HG03025 (cell line): ENCODE data around the gene ARHGAP42.
"Not testable (repeated sequence)": the region's sequence is repeated elsewhere in the genome, so short reads cannot be mapped to it uniquely, and the experiment has no call there.

ENCODE experiments used
- ATAC-seq: cut with Tn5 transposase; IDR thresholded peaks from one replicate; pipeline ENCODE4 v1.9.1; 2021; ENCODE audit warnings: mild to moderate bottlenecking, moderate library complexity; ENCODE audit not compliant: unreplicated experiment, low FRiP score

ARHGAP42 gene

DNA sequence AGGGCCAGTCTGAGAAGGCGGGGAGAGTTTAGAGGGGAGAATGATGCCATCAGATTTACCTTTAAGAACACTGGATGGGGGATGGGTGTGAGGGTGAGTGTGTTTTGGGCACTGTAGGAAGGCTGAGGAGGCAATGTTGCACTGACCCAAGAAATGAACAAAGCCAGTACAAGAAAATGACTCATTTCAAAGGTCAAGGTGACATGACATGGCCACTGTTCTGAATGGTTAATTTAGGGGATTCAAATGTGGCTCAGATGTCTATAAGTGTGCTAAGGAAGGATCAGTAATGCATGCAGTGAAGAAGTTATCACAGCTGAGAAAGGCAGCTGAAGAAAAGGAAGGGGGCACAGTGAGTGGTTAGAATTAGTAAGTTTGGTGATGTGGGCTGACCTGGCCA, 312.7 kb downstream of the ARHGAP42 start:
- no peak for ATAC-seq

DNA sequence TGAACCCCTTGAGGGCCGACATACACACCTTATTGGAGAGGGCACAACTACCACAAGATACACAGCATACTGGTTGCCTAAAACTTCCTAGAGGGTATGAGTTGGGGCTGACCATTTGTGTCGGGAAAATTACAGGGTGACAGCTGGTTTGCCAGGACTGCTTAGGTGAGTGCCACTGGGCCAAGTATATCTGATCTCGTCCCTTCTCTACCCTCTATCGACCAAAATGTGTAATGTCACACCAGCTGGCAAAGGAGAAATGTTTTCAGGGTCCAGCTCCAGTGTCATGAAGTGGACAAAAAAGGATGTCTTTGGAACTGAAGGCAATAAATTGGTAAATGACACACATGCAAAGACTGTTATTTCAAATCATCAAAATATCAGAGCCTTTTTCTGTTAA, 316.4 kb downstream of the ARHGAP42 start:
- ATAC-seq = no peak

- ATAC-seq = no peak
These were observed 322.0 kb downstream of the ARHGAP42 start for GRCh38 chr11:101008961-101009689.

DNA sequence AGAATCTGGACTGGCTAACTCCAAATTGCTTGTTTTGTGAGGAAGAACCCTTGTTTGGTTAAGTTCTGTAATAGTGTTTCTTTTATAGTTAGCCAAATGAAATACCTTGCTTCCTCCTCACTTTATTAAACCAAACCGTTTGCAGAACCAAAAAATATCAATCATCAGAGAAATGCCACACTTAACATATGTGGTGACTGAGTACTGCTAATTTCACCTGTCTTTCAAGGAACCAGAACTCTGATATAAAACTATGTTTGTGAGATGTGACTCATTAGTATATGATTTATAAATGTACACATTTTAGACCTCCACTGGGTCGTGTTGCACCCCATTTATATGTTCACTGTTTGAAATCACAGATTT, 322.6 kb downstream of the ARHGAP42 start:
- ATAC-seq = no peak

DNA sequence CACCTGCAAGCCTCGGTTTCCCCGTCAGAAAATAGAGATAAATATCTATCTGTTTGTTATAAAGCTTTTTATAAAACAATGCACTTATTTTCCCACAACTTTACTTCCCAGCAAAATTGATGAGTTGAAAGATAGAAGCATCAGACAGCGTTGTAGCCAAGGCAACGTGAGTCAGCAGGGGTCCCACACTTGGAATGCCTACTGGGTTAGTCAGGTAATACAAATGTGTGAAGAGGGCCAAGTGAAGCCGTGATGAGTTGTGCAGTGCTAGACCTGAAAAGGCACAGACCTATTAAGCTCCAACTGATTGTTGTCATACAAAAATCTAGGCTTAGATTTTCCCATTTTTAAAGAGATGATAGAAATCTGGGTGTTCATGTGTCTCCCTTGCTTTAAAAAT, 323.8 kb downstream of the ARHGAP42 start:
- ATAC-seq = no peak

DNA sequence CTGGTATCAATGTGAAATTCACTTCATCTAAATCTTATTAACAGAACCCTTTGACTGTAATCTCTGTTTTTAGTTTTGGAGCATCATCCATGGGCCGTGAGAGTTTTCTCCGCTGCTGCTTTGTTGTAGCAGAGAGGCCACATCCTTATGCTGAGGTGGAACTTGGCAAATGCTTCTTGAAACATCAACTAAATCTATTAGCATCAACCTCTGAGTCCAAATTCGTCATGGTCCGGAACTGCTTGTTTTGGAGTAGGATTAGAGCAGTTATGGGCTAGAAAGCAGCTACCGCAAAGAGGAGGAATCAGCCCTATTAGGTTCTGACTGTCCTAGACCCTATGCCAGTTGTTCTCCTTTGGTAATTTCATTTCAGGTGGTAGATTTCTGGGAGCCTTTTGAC, 324.8 kb downstream of the ARHGAP42 start:
- no peak for ATAC-seq

DNA sequence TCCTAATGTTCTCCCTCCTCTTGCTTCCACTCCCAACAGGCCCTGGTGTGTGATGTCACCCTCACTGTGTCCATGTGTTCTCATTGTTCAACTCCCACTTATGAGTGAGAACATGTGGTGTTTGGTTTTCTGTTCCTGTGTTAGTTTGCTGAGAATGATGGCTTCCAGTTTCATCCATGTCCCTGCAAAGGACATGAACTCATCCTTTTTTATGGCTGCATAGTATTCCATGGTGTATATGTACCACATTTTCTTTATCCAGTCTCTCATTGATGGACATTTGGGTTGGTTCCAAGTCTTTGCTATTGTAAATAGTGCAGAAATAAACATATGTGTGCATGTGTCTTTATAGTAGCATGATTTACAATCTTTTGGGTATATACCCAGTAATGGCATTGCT, 326.6 kb downstream of the ARHGAP42 start:
- ATAC-seq = not testable (repeated sequence)

- no peak for ATAC-seq
These were observed 327.7 kb downstream of the ARHGAP42 start for GRCh38 chr11:101014600-101015285.

- ATAC-seq = no peak
These were observed 332.8 kb downstream of the ARHGAP42 start for GRCh38 chr11:101019870-101020269.

DNA sequence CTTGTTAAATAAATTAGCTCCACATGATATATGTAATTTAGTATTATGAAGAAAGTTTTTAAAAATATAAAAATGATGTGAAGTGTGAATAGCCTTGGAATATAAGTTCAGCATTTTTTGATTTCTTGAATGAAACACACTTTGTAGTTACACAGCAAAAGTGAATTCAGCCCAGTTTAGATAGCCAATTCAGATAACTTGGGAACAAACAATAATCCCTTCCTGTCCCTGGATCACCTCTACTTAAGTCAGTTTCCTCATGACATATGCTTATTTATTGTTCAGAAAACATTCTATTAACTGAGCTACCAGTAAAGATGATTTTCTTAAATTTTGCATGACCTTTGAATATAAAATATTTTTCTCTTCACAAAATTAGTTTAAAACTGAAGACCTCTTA, 335.2 kb downstream of the ARHGAP42 start:
- ATAC-seq = no peak

DNA sequence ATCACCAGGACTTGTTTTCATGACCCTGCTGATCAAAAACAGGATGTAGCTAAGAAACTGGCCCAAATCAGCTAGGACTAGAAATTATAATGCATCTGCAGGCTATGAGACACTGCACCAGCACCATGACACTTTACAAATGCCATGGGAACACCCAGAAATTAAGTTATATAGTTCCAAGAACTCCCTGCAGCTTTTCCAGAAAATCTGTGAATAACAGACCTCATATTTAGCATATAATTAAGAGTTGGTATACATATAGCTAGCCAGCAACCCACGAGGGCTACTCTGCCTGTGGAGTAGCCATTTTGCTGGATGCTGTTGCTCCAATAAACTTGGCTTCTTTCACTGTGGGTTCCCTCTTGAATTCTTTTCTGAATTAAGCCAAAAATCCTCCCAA, 341.6 kb downstream of the ARHGAP42 start:
- no peak for ATAC-seq

GRCh38 chr11:101030015-101030414, 342.9 kb downstream of the ARHGAP42 start:
- no peak for ATAC-seq

DNA sequence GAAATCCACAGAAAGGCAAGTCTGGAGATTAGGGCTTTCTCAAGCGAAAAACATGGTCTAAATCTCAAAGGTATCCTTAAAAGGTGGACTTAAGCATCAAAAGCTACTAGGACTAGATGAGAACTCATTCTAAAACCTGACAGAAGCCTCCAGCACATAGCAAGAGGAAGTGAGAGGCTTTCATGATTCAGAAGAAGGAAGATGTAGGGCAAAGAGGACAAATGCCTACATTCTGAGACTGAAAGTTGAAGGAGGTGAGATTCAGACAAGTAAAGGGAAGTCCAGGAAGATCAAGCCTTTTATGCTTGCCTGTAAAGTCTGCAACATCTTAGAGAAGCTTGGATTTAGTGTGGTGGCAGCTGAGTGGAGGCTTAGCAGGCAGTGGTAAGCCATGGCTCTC, 343.6 kb downstream of the ARHGAP42 start:
- ATAC-seq = peak; percentile 47

DNA sequence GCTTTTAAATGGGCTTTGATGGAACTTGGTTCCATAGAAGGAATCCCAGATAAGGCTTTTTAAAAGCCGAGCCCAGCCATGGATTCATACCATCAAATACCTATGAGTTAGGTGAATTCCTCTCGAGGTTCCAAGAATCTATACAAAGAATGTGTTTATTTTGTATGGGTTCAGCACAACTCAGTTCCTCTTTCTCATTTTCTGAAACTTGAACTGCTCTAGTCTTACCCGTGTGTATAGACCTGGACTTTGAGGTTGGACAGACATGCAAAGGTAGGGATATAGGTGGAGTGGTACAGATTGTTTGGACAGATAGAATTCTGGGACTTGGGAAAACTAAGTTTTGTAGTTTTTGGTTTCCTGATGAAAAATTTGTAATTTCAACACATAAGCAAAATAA, 344.6 kb downstream of the ARHGAP42 start:
- no peak for ATAC-seq

DNA sequence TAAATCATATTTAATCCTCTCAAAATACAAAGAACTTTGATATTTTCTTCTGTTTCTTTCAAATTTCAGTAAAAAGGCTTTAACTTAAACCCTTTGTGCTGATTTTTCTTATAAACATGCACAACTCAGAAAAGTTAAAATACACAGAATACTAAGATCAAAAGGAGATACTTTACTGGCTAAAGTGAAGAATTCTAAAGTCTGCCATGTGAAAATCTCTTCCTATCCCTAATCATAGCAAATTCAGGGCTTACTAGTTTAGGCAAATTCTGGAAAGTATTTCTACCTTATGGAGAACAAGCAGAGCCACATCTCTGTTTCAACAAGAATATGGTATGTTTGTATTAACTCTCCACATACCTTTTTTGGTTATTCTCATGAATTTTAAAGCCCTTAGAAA, 345.9 kb downstream of the ARHGAP42 start:
- no peak for ATAC-seq

- no peak for ATAC-seq
These were observed 347.0 kb downstream of the ARHGAP42 start for GRCh38 chr11:101034076-101034475.

- no peak for ATAC-seq
These were observed 348.8 kb downstream of the ARHGAP42 start for GRCh38 chr11:101035872-101036271.
